HG03457 (cell line): ENCODE data around the gene ATP8A2.
"Not testable (repeated sequence)": the region's sequence is repeated elsewhere in the genome, so short reads cannot be mapped to it uniquely, and the experiment has no call there.

Experiments
- ATAC-seq: cut with Tn5 transposase; IDR thresholded peaks from one replicate; pipeline ENCODE4 v1.9.1; 2021; ENCODE audit warnings: moderate number of reproducible peaks; ENCODE audit not compliant: unreplicated experiment

Gene ATP8A2

DNA sequence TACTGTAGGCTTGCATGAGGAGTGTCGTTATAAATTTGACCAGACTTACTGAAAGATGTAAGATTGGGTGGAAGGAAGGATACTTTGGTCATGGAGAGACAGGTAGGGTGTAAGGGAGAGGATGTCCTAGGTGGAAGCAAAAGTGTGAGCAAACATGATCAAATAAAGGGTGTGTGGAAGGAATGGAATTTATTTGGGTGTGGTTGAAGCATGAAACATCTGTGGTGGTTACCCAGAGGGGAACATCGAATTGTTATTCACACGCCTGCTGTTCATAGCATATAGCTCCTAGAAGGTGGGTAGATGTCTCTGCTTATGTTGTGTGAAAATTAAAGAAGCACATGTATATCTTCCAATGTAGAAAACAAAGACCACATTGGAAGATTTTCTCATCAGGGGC, 157.7 kb downstream of the ATP8A2 start:
- no peak for ATAC-seq

DNA sequence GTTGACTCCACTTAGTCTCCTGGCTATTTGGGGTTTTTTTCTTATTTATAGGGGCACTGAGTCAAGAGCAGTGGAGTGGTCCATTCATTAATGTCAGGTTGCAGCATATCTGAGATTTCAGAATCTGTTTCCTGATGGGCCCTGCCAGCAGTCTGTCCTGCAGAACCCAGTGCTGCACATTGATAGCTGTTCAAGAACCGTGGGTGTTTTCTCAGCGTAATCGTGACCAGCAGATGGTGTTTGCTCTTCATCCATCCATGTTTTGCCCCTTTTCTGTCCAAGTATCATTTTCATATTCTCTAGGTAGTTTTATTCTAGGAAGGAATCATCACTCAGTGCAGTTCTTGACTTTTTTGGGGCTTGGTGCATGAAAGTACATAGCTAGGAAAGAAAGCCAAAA, 166.5 kb downstream of the ATP8A2 start:
- ATAC-seq = no peak

DNA sequence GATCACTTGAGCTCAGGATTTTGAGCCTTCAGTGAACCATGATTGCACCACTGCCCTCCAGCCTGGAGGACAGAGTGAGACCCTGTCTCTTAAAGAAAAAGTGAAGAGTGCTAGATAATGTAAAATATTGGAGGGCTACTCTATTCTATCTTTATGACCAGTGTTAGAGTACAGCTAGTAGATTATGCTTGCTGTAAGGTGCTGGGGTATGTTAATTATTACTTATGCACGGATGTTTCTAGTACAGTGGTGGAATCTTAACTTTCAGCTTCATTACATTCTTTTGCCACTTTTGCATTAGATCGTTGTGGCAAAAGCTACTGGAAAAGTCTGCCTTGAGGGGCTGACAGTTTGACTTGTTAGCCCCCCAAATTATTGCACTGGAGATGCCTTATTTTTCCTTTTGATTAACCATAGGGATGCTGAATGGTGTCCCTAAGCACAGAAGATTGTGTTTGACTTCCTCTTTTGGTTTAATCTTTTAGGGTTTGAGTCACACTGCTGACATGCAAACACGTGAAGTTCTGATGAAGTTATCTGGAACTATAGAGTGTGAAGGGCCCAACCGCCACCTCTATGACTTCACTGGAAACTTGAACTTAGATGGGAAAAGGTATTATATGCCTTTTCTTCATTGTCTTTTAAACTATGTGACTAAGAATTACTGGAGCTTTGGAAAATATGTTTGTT, 169.8 kb downstream of the ATP8A2 start:
- no peak for ATAC-seq

DNA sequence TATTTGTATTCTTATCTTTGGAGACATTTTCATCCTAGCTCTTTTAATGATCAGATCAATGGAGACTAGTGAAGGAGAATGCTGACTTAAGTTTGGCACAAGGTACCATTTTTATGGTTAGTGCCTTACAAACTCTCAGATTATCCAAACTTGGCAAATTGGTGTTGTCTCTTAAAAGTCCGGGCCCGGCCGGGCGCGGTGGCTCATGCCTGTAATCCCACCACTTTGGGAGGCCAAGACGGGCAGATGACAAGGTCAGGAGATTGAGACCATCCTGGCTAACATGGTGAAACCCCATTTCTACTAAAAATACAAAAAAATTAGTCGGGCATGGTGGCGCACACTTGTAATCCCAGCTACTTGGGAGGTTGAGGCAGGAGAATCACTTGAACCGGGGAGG, 177.2 kb downstream of the ATP8A2 start:
- ATAC-seq = not testable (repeated sequence)

DNA sequence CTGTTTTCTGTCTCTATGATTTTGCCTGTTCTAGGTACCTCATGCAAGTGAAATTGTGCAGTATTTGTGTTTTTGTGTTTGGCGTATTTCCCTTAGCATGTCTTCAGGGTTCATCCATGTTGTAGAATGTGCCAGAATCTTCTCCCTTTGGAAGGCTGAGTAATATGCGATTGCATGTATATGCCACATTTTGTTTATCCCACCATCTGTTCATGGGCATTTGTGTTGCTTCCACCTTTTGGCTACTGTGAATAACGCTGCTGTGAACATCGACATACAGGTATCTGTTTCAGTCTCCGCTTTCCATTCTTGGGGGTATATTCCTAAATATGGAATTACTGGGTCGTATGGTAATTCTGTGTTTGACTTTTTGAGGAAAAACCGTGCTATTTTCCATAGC, 190.0 kb downstream of the ATP8A2 start:
- no peak for ATAC-seq

DNA sequence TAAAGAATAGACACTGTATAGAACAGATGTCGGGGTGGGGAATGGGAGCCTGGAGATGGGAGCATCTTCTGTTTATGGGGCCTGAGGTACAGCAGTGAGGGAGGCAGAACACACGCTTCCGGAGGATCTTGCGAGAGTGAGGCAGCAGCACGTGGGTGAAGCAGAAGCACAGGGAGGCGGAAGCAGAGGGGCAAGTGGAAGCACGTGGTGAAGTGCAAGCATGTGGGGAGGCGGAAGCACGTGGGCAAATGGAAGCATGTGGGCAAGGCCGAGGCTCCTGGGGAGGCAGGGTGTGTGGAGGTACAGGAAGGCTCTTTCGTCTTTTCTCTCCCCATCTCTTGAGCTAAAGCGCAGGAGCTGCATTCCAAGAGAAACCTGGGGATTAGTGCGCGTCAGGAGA, 198.4 kb downstream of the ATP8A2 start:
- no peak for ATAC-seq

DNA sequence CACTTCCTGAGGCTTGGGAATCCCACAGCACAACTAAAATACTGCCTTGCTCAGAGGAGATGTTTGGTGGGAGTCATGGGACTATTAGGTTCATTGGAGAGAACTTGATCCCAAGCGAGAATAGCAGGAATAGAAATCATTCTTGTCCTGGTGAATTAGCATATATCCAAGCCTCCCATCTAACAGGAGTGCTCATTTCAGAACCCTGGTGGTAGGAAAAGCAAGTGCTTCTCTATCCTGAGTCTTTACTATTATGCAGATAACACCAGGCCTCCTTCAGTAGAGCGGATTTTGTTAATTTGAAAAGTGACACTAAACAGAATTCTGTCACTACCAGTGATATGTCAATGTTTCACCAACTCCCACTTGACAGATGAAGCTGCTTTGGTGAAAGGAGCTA, 199.5 kb downstream of the ATP8A2 start:
- ATAC-seq = no peak

DNA sequence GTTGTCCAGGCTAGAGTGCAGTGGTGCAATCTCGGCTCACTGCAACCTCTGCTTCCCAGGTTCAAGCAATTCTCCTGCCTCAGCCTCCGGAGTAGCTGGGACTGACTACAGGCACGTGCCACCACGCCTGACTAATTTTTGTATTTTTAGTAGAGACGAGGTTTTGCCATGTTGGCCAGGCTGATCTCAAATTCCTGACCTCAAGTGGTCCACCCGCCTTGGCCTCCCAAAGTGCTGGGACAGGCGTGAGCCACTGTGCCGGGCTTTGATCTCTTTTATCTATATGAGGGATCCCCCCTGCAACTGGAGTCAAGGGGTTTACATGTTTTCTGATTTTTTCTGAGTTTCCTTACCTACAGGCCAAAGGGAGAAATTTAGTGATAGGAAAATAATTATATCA, 200.4 kb downstream of the ATP8A2 start:
- ATAC-seq = not testable (repeated sequence)

DNA sequence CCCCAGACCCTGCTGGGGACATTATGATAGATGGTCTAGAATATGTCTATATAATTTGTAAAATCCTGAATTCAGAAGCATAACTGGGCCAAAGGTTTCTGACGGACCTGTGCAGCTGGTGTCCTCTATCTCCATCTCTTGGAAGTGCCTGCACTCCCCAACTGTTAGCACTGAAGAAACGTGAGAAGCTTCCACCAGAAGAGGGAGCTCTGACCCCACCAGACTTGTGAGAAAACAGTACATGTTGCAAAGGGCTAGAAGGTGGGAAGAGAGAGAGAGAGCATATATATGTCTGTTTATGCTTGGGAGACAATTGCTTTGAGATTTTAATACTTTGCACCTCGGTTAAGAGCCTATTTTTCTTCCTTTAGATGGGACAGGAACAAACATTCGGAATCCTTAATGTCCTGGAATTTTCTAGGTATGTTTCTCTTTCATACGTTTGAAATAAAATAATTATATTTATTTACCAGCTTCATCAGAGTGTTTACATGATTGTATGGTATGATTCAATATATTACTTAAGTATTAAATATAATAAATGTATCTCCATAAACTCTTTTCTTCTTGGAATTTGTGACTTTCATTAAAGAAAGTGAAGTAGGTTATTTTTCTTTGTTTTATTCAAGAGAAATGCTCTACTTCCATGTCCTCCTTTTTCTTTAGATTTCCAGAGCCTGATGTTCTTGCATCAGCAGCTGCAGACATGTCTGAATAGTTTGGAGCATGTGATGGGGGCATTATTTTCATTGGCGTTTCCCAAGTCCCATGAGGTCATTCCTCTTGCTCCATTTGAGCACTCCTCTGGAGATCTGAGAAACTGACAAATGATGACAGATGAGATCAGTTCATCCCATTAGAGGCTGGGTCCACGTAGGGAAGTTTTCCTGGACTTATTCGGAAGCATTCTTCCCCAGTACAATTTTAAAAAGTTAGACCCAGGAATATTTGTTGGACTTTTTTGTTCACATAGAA, 202.9 kb downstream of the ATP8A2 start:
- ATAC-seq = no peak

DNA sequence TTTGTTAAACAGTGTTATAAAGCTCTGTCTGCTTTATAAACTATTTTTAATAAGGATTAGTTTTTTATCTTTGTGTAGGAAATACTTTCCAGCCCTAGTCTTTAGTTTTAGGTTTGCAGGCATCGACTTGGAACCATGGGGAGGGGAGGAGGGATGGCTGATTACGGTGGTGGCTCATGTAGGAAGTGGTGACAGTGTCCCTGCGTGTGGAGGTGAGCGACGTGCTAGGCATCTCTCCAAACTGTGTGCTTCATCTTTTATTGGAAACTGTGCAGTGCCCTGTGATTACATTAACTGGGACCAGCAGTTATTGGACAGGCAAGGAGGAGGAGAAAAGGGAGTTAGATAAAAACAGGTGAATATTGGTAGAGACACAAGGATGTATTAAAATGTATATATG, 203.8 kb downstream of the ATP8A2 start:
- ATAC-seq = no peak

DNA sequence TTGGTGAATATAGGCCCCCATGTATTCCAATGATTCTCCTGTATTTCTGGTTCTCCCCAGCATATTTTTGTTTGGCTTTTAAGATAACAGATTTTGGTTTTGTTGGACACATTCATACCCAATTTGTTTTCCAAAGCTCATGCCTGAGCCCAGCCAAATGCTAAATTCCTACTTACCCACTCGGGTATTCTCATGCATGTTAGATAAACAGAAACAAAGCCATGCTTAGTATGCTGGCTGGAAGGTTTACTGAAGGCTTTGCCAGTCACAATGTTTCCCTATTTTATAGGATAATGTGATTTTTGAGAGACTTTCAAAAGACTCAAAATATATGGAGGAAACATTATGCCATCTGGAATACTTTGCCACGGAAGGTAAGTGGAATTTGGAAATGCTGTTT, 206.8 kb downstream of the ATP8A2 start:
- ATAC-seq = no peak

DNA sequence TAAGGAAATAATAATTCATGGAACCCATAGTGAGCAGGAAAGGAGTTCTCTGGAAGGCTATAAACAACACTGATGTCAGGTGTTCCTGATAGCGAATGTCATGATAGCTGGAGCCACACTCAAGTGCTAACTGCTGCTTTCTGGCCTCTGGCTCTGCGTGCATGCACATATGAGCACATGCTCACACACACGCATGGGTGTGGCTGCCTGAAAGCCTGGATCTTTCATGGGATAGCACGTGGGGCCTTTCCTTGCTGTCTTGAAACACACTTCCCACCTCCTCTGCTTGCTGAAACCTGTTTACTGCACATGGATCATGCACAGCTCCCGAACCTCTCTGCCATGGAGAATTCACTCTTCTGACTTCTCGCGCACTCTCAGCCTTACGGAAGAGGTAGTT, 207.4 kb downstream of the ATP8A2 start:
- no peak for ATAC-seq

DNA sequence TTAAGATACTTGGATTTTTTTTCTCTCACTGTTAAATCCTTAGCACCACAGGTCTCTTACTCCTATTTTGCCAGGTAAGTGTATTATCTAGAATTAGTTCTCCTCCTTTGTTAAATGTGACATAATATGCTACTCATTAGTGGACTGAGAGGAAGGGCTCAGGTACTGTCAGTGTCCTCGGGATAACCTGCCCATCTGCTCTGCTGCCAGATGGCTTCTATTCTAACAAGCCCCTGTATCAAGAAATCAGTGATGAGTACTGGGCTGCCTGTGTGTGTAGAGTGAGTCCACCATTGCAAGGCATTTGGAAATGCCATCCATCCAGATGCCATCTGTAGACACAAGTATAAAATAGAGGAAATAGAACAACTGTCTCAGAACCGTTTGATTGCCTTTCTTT, 209.6 kb downstream of the ATP8A2 start:
- ATAC-seq = no peak

DNA sequence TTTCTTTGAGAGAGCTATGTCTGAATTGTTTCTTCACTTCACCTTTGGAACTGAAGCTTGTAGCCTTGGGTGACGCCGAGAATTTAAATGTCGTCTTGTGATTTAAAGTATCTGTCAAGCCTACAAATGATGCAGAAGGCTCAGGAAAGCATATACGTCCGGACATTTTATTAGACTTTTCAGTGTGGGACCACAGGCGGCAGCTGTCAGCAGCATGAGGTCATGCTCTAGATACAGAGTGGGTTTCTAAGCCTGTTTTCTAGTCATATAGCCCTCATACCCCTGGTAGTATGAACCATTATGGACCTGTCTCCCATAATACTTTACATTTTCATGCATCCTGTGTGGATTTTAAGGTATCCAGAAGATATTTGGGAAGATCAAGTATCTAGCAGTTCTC, 212.3 kb downstream of the ATP8A2 start:
- no peak for ATAC-seq

DNA sequence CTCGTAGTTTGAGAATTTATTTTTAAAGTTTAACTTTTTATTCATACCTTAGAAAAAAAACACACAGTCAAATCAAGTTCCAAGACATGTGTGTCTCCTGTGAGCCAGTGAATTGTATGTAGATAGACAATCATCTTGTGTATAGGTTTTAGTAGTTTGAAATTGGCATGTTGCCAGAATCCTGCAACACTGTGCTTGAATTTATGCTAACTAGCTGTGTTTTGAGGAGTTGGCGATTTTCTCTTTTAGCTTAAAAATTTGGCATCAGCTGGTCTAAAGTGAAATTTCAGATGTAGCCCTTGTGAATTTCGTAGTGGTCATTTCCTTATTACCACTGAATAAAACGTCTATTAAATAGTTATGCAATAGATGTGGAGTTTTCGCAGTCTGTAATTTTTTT, 213.2 kb downstream of the ATP8A2 start:
- ATAC-seq = no peak

DNA sequence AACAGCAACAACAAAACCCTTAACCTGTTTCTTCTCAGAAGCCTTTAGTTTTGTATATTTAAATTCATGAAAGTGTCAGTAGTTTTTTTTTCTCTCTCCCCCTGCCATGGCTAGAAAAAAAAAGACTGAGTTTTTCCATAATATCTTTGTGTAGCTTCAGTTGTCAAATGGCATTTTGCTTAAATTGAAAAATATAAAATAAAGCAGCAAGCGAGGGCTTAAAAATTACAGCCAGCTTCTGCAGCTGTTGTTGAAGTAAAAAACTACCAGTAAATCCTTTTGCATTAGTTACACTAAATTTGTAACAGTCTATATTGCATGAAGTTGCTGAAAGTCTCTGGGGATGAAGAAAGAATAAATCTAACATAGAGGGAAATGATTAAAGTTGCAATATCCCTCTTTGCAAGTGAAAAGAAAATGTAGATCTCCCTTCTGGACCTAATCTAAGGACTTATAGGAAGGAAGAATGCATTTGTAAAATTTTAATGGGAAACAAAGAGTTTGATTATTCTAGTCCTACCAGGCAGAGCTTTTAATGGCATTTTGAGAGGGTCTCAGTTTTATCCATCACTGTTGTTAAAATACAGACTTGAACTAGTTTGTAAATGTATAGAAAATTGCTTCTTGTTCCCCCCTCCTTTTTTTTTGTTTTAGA, 215.7 kb downstream of the ATP8A2 start:
- ATAC-seq = no peak

DNA sequence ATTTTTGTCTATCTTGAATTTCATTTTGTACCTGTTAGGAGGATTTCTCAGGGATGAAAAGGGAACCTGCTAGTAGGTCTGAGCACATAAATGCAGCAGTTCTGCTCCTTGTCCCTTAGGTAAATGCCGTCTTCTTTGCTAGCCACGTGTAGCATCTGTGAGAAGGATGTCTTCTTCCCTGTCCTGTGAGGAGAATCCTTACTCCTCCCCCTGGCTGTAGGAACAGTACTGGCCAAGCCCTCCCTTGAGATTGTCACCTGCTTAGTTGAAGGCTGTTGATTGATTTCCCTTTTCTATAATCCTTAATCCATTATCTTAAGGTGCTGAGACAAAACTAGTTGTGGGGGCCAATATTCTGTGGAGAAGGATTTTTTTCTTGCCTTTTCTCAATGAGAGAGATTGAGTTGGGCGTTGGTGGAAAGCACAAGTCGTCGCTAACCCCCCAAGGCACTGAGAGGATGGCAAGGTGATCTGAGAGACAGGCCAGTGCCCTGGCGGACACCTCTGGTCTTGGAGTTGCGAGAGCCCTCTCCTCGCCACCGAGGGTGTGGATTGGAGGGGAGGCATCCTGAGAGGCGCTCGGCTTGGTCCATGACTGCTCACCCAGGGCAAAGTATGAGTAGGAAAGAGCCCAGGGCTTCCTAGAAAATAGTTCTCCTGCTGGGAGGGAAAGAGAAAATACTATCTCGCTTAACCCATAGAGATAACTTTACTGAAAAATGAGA, 216.7 kb downstream of the ATP8A2 start:
- no peak for ATAC-seq

DNA sequence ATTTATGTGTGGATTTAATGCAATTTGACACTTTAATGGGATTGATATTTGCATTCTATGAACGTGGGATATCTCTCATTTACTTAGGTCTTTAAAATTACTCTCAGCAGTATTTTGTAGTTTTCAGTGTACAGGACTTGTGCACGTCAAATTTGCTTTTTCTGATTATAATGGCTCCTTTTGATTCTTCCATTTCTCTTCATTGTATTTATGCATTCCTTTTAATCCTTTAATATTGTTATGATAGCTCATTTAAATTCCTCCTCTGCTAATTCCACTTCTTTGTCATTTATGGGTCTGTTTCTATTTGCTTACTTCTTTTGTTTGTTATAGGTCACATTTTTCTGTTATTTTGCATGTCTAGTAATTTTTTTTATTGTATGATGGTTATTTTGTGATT, 226.6 kb downstream of the ATP8A2 start:
- ATAC-seq = no peak

DNA sequence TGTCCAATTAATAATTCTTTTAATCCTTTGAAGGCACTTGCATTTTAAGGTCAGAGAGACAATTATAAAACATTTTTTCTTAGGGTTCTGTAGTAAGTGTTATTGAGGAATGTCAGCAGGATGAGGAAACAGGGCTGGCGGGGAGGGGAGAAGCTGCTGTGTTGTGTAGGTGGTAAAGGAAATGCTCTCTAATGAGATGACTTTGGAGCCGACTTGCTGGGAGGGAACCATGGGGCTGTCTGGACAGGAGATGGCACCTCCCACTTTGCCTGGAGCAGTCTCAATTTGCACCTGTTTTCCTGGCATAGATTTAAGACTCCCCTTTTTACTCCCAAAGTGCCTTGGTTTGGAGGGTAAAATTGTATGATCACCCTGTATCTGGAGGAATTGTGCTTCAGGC, 230.4 kb downstream of the ATP8A2 start:
- ATAC-seq = no peak

DNA sequence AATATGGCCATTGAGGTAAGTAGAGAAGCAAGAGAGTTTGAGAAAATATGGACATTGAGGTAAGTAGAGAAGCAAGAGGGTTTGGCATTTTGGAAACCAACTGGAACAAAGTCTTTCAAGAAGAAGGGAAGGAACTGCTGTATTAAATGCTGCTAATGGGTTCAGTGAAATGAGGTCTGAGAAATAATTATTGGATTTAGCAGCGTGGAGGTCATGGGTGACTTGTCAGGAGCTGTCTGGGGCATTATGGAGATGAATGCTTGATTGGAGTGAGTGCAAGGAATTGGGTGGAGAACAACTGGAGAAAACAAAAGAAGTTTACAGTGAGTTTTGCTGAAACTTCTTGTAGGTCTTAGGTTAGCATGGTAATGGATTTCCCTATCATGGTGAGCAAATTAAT, 232.3 kb downstream of the ATP8A2 start:
- no peak for ATAC-seq

DNA sequence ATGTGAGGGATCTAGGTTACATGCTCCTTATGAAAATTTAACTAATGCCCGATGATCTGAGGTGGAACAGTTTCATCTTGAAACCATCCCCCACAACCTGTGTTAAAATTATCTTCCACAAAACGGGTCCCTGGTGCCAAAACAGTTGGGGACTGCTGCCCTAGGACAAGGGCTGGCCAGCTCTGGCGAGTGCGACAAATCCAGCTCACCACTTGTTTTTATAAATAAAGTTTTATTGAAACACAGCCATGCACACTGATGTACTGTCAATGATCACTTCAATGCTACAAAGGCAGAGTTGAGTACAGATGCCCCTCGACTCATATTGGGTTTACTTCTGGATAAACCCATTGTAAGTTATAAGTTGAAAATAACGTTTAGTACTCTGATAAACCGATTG, 235.3 kb downstream of the ATP8A2 start:
- ATAC-seq = no peak
